Vagina (tissue), 2 donors: Measurements from ENCODE around the gene SV2B.

Experiments
- POLR2A ChIP-seq, 2 donors: fragments of 450-650 bp; IDR thresholded peaks; one replicate each; pipeline ENCODE4 v1.6.1; 2017; ENCODE audit warnings: antibody characterized with exemption in 2 of 2, mild to moderate bottlenecking in 2 of 2, moderate library complexity in 2 of 2
- POLR2AphosphoS5 ChIP-seq, 2 donors: sonication (generic); formaldehyde crosslinking; IDR thresholded peaks; one replicate each; pipeline ENCODE4 v1.9.0; 2017; ENCODE audit warnings: antibody characterized with exemption in 2 of 2, mild to moderate bottlenecking in 2 of 2, low read depth in 1 of 2; ENCODE audit not compliant: insufficient read depth in 1 of 2
- TF ChIP-seq, protein P1 (sequence below), 3 experiments: fragments of 450-650 bp in 2 of 3; fragments of 200-600 bp in 1 of 3; sonication (generic) in 1 of 3; IDR thresholded peaks; one replicate each; pipeline ENCODE4 v1.5.1; 2017 to 2019; ENCODE audit warnings: antibody characterized with exemption in 3 of 3, mild to moderate bottlenecking in 2 of 3, moderate library complexity in 2 of 3

DNA sequence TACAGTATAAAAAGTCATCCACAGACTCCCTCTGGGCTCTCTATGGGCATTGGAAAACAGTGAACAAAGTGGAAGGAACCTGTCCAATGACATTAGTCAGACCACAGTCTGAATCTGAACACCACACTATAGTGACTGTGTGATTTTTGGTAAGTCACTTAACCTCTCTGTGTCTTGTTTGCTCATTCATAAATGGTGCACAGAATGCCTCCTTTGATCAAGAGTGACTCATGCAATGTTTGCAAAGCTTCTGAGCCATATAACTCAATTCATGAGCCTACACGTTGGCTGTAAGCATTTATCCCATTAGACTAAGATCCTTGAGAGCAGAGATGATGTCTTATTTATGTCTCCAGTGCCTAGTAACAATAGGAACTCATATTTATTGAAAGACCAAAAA, 46.7 kb downstream of the SV2B start:
- TF ChIP-seq, protein P1, sequence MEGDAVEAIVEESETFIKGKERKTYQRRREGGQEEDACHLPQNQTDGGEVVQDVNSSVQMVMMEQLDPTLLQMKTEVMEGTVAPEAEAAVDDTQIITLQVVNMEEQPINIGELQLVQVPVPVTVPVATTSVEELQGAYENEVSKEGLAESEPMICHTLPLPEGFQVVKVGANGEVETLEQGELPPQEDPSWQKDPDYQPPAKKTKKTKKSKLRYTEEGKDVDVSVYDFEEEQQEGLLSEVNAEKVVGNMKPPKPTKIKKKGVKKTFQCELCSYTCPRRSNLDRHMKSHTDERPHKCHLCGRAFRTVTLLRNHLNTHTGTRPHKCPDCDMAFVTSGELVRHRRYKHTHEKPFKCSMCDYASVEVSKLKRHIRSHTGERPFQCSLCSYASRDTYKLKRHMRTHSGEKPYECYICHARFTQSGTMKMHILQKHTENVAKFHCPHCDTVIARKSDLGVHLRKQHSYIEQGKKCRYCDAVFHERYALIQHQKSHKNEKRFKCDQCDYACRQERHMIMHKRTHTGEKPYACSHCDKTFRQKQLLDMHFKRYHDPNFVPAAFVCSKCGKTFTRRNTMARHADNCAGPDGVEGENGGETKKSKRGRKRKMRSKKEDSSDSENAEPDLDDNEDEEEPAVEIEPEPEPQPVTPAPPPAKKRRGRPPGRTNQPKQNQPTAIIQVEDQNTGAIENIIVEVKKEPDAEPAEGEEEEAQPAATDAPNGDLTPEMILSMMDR (IDR thresholded peaks at IDR 0.05): no peak
- TF ChIP-seq POLR2AphosphoS5 (IDR thresholded peaks at IDR 0.05; ENCODE audit: insufficient read depth in 1 of 2, low read depth in 1 of 2): no peak
- TF ChIP-seq POLR2A (IDR thresholded peaks at IDR 0.05): no peak
